Uterus (tissue), 2 donors: ENCODE data around the gene SPAG8.

Experiments
- CTCF ChIP-seq, 4 experiments: fragments of 200-600 bp in 2 of 4; fragments of 450-650 bp in 2 of 4; sonication (generic) in 2 of 4; IDR thresholded peaks; one replicate each; pipeline ENCODE4 v1.5.1; 2016 to 2019; ENCODE audit warnings: antibody characterized with exemption in 4 of 4, mild to moderate bottlenecking in 2 of 4, moderate library complexity in 1 of 4
- POLR2A ChIP-seq, 2 donors: fragments of 450-650 bp; IDR thresholded peaks; one replicate each; pipeline ENCODE4 v1.6.1; 2016; ENCODE audit warnings: antibody characterized with exemption in 2 of 2, mild to moderate bottlenecking in 1 of 2, moderate library complexity in 1 of 2

GRCh38 chr9:35859990-35860339 lies 47.9 kb upstream of the SPAG8 start:
- TF ChIP-seq CTCF (IDR thresholded peaks at IDR 0.05) (no peak), POLR2A (IDR thresholded peaks at IDR 0.05) (no peak)
